ENCODE measurements around the gene ADISSP.

- TF ChIP-seq CTCF (IDR thresholded peaks at IDR 0.05), result no peak
- TF ChIP-seq EZH2 (IDR thresholded peaks at IDR 0.05; ENCODE audit: borderline replicate concordance, insufficient read depth, low read depth, low read length, poor library complexity, severe bottlenecking), result no peak
Measured at GRCh38 chr20:3767110-3767426, 485 bp downstream of the ADISSP start.

Data from B cell (primary cell).